Body of pancreas (tissue), 4 donors: ENCODE results near the gene SAMD8.

ENCODE experiments used
- CTCF ChIP-seq, 7 experiments: fragments of 450-650 bp in 4 of 7; fragments of 200-600 bp in 3 of 7; sonication (generic) in 3 of 7; IDR thresholded peaks; one replicate each; pipeline ENCODE4 v1.5.1; 2016 to 2019; ENCODE audit warnings: antibody characterized with exemption in 7 of 7
- POLR2A ChIP-seq, 3 donors: fragments of 450-650 bp; IDR thresholded peaks; one replicate each; pipeline ENCODE4 v1.6.1; 2016; ENCODE audit warnings: antibody characterized with exemption in 3 of 3, mild to moderate bottlenecking in 2 of 3

GRCh38 chr10:75127471-75127870 is 16.0 kb downstream of the SAMD8 start:
- no peak for TF ChIP-seq CTCF (IDR thresholded peaks at IDR 0.05)
- no peak for TF ChIP-seq POLR2A (IDR thresholded peaks at IDR 0.05)
